Hepatocyte (in vitro differentiated cells): ENCODE results near the gene RBL2. TPM values are rescaled to one million over a fixed set of nuclear protein-coding genes. Genes with fewer than 3 reads are reported as not detected.
A peak's percentile ranks its signal among the peaks of the same experiment; 100 is the strongest.
"Not testable (repeated sequence)": the region's sequence is repeated elsewhere in the genome, so short reads cannot be mapped to it uniquely, and the experiment has no call there.

ENCODE experiments used
- DNase-seq: peaks from one replicate; pipeline ENCODE4 v3.0.0-alpha.2; 2016; ENCODE audit warnings: low spot score
- H2AFZ ChIP-seq: fragments of 200-600 bp; sonication (generic); 2 replicates; pipeline ENCODE4 v1.6.0; 2016; ENCODE audit warnings: antibody characterized with exemption, mild to moderate bottlenecking
- H3K27ac ChIP-seq: fragments of 200-600 bp; sonication (generic); 2 replicates; pipeline ENCODE4 v1.5.1; 2016; ENCODE audit warnings: mild to moderate bottlenecking
- H3K27me3 ChIP-seq: fragments of 200-600 bp; sonication (generic); 2 replicates; pipeline ENCODE4 v1.6.1; 2016
- H3K36me3 ChIP-seq: fragments of 200-600 bp; sonication (generic); replicated peaks from 2 replicates; pipeline ENCODE4 v1.5.1; 2016; ENCODE audit warnings: low read depth; ENCODE audit not compliant: insufficient read depth
- H3K4me1 ChIP-seq: fragments of 200-600 bp; sonication (generic); 2 replicates; pipeline ENCODE4 v1.5.1; 2016; ENCODE audit warnings: mild to moderate bottlenecking, moderate library complexity; ENCODE audit not compliant: insufficient read depth
- H3K4me2 ChIP-seq: fragments of 200-600 bp; sonication (generic); 2 replicates; pipeline ENCODE4 v1.6.0; 2016
- H3K4me3 ChIP-seq: fragments of 200-600 bp; sonication (generic); 2 replicates; pipeline ENCODE4 v1.5.1; 2016; ENCODE audit warnings: mild to moderate bottlenecking
- H3K79me2 ChIP-seq: fragments of 200-600 bp; sonication (generic); 2 replicates; pipeline ENCODE4 v1.6.0; 2017; ENCODE audit warnings: mild to moderate bottlenecking
- H3K9me2 ChIP-seq: fragments of 200-600 bp; sonication (generic); replicated peaks from 2 replicates; pipeline ENCODE4 v1.6.0; 2017; ENCODE audit warnings: mild to moderate bottlenecking; ENCODE audit not compliant: insufficient read depth
- H3K9me3 ChIP-seq: fragments of 200-600 bp; sonication (generic); 2 replicates; pipeline ENCODE4 v1.5.1; 2016; ENCODE audit warnings: low read depth, mild to moderate bottlenecking
- H4K20me1 ChIP-seq: fragments of 200-600 bp; sonication (generic); 2 replicates; pipeline ENCODE4 v1.6.0; 2016; ENCODE audit warnings: mild to moderate bottlenecking; ENCODE audit not compliant: insufficient read depth, poor library complexity, severe bottlenecking
- EZH2 ChIP-seq: fragments of 200-600 bp; sonication (generic); IDR thresholded peaks from 2 replicates; pipeline ENCODE4 v1.6.1; 2016; ENCODE audit warnings: antibody characterized with exemption, mild to moderate bottlenecking, borderline replicate concordance
- EZH2phosphoT487 ChIP-seq: fragments of 200-600 bp; sonication (generic); IDR thresholded peaks from one replicate; pipeline ENCODE4 v1.6.1; 2018; ENCODE audit warnings: antibody characterized with exemption, mild to moderate bottlenecking, low read depth, moderate library complexity; ENCODE audit not compliant: unreplicated experiment, severe bottlenecking
- WGBS: methylation state at CpG from one replicate; pipeline ENCODE4 v1.1.6; 2016; ENCODE audit warnings: low lambda C conversion rate; ENCODE audit errors: missing lambda C conversion rate; 5-methylcytosine and 5-hydroxymethylcytosine counted together
- polyA plus RNA-seq: library from polyadenylated mRNA; unstranded; fragments of >200 nt; fragmentation: Nextera tagmentation; extraction: Ambion mirVana; gene quantifications from 2 replicates; pipeline ENCODE4 v1.2.1, GENCODE V29; 2016
- total RNA-seq: library from RNA; depleted of rRNA; stranded (reverse); fragments of >200 nt; gene quantifications from 2 replicates; pipeline ENCODE4 v1.2.3, GENCODE V29; 2014
- TF ChIP-seq, protein P1 (sequence below): fragments of 200-600 bp; sonication (generic); IDR thresholded peaks from 2 replicates; pipeline ENCODE4 v1.5.1; 2016; ENCODE audit warnings: antibody characterized with exemption, mild to moderate bottlenecking; ENCODE audit not compliant: poor library complexity

Gene RBL2
- total and polyA plus RNA-seq, 2 experiments from 2014 or later: 17.3 to 48.8 TPM

DNA sequence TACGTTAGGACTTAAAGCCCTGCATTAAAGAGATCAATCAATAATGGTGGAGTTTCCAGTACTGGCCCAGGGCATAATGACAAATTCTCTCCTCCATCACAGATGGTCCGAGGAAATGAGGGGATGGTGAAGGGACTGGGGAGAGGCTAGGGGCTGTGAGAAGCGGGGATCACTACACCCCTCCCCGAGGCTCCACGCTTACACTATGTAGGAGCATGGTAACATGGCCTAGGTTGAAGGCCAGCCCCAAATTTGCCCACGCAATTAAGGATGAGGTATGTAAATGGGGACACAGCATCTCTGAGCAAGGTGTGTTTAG, 76.8 kb downstream of the RBL2 start:
- H3K27ac ChIP-seq: peak overlapping the region; percentile 86
- no peak overlapping the region for H3K4me3 ChIP-seq
- 75% methylated on average over 6 of the region's 6 CpGs for WGBS
- H3K79me2 ChIP-seq: no peaks in the 10 kb centered on the region
- no peak for TF ChIP-seq EZH2phosphoT487
- TF ChIP-seq, protein P1, sequence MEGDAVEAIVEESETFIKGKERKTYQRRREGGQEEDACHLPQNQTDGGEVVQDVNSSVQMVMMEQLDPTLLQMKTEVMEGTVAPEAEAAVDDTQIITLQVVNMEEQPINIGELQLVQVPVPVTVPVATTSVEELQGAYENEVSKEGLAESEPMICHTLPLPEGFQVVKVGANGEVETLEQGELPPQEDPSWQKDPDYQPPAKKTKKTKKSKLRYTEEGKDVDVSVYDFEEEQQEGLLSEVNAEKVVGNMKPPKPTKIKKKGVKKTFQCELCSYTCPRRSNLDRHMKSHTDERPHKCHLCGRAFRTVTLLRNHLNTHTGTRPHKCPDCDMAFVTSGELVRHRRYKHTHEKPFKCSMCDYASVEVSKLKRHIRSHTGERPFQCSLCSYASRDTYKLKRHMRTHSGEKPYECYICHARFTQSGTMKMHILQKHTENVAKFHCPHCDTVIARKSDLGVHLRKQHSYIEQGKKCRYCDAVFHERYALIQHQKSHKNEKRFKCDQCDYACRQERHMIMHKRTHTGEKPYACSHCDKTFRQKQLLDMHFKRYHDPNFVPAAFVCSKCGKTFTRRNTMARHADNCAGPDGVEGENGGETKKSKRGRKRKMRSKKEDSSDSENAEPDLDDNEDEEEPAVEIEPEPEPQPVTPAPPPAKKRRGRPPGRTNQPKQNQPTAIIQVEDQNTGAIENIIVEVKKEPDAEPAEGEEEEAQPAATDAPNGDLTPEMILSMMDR: no peak
- no peak for TF ChIP-seq EZH2
- no peaks in the 10 kb centered on the region for H3K36me3 ChIP-seq
- no peak overlapping the region for H2AFZ ChIP-seq
- H3K27me3 ChIP-seq: no peaks in the 10 kb centered on the region
- no peaks in the 10 kb centered on the region for H4K20me1 ChIP-seq
- no peak for DNase-seq
- H3K4me1 ChIP-seq: peaks cover 6% of the 10 kb centered on the region
- no peaks in the 10 kb centered on the region for H3K9me3 ChIP-seq
- H3K4me2 ChIP-seq: no peak overlapping the region
- H3K9me2 ChIP-seq: no peaks in the 10 kb centered on the region

DNA sequence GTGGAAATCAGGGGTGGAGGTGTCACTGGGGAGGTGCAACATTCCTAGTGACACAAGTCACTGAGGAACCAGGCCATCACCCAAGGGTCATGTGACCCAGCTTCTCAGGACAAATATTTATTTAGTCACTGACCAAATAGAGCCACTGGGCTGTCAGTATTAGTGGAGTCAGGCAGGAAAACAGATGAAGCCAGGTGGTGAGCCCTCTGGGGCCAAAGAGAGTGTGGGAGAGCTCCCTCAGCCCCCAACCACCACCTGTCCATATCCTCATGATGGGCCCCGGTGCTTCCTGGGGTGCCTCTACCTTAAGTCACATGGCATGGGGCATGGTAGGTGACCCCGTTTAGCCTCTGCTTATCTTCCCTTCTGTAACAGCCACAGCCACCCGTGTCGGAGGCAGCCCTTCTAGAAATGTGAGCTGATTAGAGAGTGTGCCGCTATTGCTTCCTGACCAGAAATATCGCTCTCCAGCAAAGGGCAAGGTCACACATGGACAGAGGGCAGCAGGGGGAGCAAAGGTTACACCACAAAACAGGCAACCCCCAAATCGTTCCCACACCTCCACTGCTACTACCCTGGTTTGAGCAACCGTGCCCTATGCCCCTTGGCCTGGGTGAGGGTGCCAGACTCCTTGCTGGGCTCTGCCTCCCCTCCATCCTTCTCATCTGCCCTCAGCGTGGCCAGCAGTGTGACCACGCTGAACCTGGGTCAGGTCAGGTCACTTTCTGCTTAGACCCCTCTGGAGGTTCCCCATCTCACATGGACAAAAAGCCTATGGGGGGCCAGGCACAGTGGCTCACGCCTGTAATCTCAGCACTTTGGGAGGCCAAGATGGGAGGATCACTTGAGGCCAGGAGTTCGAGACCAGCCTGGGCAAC, 77.4 kb downstream of the RBL2 start:
- TF ChIP-seq, protein P1: no peak
- TF ChIP-seq EZH2phosphoT487 (no peak), EZH2 (no peak)
- DNase-seq: peak; percentile 87
- no peaks in the 10 kb centered on the region for H4K20me1 ChIP-seq
- peaks cover 6% of the 10 kb centered on the region for H3K4me1 ChIP-seq
- 71% methylated on average over 12 of the region's 12 CpGs for WGBS
- no peaks in the 10 kb centered on the region for H3K9me3 ChIP-seq
- no peaks in the 10 kb centered on the region for H3K79me2 ChIP-seq
- peak overlapping the region; percentile 87 for H3K27ac ChIP-seq
- no peaks in the 10 kb centered on the region for H3K36me3 ChIP-seq
- no peak overlapping the region for H2AFZ ChIP-seq
- H3K27me3 ChIP-seq: no peaks in the 10 kb centered on the region
- H3K9me2 ChIP-seq: no peaks in the 10 kb centered on the region
- no peak overlapping the region for H3K4me3 ChIP-seq
- H3K4me2 ChIP-seq: peak overlapping the region; percentile 55

DNA sequence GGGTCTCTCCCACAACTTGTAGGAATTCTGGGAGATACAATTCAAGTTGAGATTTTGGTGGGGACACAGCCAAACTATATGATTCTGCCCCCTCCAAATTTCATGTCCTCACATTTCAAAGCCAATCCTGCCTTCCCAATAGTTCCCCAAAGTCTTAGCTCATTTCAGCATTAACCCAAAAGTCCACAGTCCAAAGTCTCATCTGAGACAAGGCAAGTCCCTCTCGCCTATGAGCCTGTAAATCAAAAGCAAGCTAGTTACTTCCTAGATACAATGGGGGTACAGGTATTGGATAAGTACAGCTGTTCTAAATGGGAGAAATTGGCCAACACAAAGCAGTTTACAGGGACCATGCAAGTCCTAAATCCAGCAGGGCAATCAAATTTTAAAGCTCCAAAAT, 78.5 kb downstream of the RBL2 start:
- H3K36me3 ChIP-seq, DNase-seq, H3K27ac ChIP-seq, H3K9me3 ChIP-seq, H3K27me3 ChIP-seq, H4K20me1 ChIP-seq, H3K4me1 ChIP-seq, H3K4me2 ChIP-seq, H3K4me3 ChIP-seq, H3K79me2 ChIP-seq, H2AFZ ChIP-seq, H3K9me2 ChIP-seq: not testable (repeated sequence)
- WGBS: 76% methylated on average over 1 of the region's 1 CpG

DNA sequence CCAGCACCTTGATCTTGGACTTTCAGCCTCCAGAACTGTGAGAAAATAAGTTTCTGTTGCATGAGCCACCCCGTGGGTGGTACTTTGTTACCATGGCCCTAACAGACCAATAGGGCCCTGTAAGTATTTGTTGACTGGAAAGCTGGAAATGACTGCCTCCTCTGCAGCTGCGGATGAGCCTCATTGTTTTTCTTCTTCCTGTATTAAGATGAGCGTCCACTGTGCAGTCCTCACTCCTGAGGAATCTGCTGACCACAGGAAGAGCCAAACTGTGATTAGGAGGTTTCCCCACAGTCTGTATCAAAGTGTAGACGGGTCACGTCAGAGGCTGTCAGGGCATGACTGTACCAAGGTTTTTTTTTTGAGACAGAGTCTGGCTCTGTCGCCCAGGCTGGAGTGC, 81.0 kb downstream of the RBL2 start:
- Histone ChIP-seq H3K4me1 (peaks cover 6% of the 10 kb centered on the region), H3K36me3 (no peaks in the 10 kb centered on the region), H3K4me3 (no peak overlapping the region), H3K9me3 (no peaks in the 10 kb centered on the region), H3K27ac (no peak overlapping the region), H2AFZ (no peak overlapping the region), H3K27me3 (no peaks in the 10 kb centered on the region), H3K9me2 (no peaks in the 10 kb centered on the region), H3K79me2 (no peaks in the 10 kb centered on the region), H4K20me1 (no peaks in the 10 kb centered on the region), H3K4me2 (no peak overlapping the region)
- no peak for DNase-seq
- TF ChIP-seq EZH2: no peak
- TF ChIP-seq, protein P1: no peak
- WGBS: 89% methylated on average over 6 of the region's 6 CpGs
